ENCODE data around the gene KIAA1671.

Gene KIAA1671

DNA sequence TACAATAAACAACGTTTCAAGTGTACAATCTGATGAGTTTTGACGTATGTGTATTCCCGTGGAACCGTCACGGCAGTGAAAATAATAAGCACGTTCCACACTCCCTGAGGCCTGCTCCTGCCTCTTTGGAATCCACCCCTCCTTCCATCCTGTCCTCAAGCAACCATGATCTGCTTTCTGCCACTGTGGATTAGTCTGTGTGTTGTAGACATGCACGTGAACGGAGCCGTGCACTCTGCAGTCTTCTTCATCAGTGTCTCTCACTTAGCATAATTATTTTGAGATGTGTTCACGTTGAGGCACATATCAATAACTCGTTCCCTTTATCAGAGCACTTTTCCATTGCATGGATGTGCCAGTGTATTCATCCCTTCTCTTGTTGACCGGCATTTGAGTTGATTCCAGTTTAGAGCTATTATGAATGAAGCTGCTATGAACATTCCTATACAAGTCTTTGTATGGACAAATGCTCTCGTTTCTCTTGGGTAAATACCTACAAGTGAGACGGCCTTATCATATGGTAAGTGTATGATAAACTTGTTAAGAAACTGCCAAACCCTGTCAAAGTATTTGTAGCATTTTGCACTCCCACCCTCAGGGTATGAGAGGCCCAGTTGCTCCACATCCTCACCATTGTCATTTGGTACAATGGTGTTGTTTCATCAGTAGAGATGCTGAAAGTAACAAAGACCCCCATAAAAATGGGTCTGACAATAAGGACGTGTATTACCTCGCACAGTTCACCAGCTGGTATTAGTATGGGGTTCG, 144.3 kb downstream of the KIAA1671 start:
- no peak for DNase-seq

DNA sequence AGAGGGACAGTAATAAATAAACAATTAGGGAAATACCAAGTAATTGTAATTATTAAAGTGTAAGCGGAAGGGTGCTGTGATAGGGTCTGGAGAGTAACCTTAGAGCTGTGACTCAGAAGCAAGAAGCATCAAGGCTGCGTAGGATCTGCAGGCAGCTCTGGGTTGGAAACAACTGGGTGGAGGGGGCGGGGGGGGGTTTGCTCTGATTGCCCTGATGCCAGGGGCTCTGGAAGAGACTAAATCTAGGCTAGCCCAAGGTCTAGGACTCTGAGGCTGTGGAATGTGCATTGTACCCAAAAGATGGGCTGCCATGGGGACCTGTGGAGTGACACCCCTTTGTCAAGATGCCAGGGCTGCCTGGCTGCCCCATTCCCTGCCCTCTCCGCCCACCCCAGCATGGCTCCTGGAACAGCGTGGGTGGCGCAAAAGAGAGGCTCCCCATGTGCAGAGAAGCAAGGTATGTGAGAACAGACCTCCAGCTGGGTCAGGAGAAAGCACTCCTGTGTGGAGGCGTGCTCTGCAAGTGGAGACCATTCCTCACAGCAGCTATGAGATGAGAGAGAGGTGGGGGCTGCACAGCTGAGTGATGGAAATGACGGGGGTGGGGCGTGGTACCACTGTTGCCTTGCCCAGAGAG, 146.0 kb downstream of the KIAA1671 start:
- no peak for DNase-seq

DNA sequence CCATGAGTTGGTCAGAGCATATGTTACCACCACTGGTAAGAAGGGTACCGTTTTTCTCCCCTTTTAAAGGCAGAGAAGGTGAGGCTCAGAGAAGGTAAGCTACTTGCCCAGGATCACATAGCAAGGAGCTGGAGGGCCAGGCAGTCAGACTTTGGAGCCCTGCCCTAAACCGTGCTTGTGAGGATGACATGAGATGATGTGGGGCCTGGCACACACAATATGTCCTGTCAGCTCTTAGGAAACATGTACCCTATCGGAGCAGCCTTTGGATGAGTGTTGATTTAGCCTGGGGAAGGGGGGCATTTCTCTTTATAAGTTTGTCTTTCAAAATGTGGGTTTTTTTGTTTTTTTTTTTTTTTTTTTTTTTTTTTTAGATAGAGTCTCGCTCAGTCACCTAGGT, 146.7 kb downstream of the KIAA1671 start:
- no peak for DNase-seq

DNA sequence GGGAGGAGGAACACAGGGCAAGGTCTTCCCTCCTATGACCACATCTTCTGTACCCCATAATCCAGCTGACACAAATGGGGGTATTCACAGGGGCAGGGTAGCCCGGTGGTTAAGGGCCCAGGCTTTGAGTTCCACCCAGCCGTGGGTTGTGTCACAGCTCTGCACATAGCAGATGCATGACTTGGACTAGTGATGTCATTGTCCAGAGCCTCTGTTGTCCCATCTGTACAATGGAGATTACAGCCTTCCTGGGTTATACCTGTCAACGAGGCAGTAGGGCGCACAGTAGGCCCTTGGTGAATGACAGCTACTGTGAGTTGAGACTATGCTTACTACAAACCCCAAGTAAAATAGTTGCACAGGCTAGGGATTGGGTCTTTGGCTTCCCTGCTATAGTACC, 147.9 kb downstream of the KIAA1671 start:
- no peak for DNase-seq

DNA sequence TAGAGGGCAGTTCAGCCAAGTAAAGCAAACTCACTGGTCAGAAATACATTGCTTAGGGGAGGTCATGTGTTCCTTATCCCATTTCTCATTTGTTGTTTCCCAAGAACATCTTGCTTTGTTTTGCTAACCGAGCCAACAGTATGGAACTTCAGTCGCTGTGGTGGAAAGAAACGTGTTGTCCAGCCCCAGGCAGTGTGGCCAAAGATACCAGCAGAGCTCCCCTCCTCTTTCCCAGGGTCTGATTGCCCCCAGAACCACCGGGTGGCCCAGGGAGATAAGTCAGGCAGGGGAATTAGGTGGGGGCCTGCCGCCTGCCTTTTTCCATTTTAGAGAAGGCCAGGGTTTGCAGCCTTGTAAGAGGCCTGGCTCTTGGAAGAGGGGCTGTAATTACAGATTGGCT, 148.4 kb downstream of the KIAA1671 start:
- DNase-seq = no peak

DNA sequence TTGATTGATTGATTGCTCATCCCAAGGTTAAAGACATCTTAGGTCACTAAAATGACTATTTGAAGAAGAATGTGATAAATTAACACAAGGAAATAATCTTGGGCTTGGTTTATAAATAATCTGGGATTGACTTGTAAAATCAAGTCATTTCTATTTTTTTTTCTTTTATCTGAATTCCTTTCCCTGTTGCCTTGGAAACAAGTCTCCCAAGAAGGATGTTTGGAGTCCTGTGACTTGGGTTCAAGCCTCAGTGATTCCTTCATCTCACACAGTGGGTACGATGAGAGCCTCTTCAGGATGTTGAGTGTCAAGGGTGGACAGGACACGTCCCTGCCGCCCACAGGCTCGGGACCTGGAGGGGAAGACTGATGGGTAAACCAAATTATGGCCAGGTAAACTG, 149.0 kb downstream of the KIAA1671 start:
- DNase-seq = no peak

DNA sequence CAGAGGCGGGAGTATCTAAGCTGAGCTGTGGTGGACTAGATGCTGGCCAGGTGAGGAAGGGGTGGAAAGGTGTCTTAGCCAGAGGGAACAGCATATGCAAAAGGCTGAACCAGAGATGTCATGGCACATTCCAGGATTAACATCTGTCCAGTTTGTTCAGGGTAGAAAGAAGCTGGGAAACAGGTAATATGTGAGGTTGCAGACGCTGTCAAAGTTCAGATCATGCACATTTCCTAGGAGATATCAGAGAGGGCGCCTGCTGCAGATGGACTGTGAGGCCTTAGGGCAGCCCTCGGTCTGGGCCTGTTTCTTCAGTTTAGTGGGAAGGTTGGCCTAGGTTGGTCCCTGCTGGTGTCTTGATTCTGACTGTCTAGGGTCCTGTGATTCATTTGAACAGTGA, 149.5 kb downstream of the KIAA1671 start:
- no peak for DNase-seq

DNA sequence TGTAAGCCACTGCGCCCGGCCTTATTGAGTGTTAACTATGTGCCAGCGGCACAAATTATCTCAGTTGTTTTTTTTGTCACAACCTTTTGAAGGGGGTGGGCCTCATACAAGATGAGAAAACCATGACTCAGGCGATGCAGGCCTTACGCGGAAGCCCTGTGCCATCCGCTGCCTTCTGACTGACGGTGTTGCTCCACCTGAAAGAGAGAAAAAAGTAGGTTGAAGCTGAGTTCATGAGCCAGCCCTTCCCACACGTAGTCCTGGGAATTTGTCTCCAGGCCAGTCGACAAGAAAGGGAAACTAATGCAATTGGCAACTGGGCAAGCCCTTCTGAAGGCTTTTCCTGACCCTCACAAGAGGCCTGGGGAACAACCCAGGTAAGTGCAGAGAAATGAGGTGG, 150.2 kb downstream of the KIAA1671 start:
- no peak for DNase-seq

DNA sequence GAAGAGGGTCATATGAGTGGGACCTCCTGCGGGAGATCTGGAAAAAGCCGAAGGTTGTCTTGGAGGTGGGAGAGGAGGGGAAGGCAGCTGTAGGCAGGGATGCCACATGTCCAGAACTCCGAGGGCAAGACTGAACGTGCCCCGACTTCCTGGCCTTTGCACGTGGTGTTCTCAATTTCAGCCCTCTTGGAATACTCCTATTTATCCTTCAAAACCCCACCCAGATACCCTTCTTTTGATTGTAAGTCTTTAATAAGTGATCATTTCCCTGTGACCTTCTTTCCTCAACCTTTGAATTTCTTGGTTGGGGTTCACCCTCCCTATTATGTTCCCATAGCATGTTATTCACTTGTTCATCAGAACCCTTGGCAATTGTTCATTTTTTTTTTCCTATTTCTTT, 151.9 kb downstream of the KIAA1671 start:
- DNase-seq = no peak

DNA sequence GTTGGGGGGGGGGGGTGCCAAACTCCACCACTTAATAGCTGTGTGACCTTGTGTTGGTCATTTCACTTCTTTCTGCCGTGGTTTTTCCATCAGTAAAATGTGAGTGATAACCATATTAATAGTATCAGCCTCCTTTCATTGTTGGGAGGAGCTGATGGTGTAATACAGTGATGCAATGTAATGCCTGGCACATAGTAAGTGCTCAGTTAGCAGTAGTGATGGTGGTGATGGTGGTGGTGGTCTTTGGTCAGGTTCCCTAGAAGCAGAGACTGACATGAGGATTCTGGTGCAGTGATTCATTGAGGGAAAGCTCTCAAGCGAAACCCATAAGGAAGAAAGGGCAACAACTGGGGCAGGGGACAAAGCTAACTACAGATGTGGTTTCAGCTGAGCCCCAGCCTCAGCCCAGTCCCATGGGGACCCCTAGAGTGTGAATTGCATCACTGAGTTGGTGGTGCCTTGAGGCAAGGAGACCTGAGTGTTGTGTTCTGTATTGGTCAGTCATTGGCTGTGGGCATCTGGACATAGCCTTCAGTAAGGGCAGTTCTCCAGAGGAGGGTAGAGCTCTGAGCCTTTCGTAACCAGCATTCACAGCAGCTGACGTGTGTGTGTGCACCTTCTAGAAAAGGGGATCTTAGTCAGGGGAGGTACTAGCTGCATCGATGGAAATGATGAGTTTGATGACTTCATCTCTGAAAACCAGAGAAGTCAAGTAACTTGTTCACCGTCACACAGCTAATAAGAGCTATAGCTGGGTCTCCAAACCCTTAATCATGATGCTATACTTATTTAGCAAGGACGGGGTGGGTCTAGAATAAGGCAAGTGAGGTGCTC, 153.5 kb downstream of the KIAA1671 start:
- no peak for DNase-seq

DNA sequence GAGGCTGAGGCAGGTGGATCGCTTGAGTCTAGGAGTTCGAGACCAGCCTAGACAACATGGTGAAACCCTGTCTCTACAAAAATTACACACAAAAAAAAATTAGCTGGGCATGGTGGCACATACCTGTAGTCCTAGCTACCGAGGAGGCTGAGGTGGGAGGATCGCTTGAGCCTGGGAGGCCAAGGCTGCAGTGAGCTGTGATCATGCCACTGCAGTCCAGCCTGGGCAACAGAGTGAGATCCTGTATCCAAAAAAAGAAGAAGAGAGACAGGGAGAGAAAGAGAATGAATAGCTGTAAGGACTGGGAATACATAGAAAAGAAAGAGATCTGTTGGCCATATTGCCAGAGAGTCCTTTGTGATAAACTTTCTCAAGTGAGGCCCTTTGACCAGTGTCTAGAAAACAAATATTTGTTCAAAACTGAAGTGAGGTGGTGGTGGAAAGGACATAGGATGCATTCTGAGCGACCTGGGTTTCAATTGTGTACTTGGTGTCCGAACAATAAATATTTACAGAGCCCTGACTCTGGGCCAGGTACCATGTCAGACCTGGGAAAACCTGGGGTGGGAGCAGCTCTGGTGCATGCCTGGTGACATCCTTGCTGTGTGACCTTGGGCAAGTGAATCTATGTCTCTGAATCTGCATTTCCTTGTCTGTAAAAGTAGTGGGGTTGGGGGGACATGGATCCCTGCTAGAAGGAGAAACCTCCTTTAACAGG, 157.5 kb downstream of the KIAA1671 start:
- DNase-seq = no peak

DNA sequence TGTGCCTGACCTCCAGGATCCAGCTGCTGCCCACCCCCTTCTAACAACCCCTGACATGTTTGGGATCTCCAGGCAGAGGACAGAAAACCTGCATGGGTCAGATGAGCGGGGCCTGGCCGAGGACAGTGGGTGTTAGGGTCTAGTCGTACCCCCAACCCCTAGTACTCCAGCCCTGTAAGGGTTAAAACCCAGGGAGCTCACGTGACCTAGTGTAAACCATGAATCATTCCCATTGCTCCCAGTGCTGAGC, 158.0 kb downstream of the KIAA1671 start:
- no peak for DNase-seq

DNA sequence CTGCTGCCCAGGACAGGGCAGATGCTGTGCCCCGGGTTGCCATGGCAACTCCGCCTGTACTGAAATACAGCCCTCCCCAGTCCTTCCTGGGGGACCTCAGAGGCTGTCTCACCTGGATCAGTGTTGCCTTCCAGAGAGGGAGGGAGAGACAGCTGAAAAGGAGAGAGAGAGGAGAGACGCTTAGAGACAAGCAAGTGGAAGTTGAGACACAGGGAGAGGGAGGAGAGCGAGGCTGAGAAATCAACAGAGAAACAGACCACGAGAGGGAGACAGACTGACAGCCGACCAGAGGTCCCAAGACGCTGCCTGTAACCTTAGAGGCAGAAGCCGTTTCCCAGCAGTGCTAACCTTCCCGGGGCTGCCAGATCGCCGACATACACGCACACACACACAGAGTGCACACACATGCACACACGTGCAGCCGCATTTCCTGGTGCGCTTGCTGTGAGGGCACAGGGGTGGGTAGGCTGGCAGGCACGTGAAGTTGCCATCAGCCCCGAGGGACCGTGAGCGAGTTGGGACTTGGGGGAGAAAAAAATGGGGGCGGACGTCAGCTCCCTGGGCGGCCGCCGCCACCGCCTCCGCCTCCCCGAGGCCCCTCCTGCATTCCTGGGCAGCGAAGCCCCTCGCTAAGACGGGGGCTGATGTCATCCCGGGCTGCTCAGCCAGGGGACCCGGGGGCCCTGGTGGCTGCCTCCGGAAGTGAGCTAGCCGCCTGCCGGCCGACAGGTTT, 158.5 kb downstream of the KIAA1671 start:
- no peak for DNase-seq

DNA sequence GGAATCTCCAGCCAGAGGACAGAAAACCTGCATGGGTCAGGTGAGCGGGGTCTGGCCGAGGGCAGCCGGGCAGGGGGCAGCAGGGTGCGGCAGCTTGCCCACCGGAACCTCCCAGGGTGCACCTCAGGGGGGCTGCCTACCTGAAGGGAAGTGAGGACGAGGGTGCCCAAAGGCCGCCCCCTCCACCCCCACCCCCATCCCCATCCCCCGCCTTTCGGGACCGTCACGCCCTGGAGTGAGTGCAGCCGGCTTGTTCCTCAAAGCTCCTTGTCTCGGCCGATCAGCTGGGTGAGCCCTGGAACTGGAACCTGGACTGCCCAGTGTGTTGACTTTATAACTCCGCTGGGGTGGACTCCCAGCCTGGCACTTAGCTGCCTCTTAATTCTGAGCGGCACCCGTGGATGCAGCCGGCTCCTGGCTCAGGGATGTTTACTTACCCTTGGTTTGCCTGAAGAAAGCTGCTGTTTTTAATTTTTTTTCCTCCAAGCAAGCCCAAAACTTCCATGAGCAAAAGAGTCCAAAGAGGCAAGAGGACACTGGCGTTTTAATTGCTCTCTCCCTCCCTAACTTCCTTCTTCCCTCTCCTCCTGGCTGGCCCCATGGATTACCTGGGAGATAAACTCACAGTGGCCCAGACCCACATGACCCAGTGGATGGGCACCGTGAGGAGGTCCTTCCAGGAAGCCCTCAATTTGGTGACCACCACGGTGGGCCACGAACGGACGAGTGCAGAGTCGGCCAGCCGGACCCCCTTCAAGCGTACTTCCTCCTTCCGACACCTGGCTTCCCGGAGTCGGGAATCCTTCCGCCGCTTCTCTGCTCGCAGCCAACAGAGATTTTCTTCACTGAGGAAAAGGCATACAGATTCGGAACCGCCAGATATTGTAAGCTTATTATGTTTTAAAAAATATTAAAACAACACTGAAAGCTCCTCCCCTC, 159.3 kb downstream of the KIAA1671 start:
- DNase-seq = no peak

DNA sequence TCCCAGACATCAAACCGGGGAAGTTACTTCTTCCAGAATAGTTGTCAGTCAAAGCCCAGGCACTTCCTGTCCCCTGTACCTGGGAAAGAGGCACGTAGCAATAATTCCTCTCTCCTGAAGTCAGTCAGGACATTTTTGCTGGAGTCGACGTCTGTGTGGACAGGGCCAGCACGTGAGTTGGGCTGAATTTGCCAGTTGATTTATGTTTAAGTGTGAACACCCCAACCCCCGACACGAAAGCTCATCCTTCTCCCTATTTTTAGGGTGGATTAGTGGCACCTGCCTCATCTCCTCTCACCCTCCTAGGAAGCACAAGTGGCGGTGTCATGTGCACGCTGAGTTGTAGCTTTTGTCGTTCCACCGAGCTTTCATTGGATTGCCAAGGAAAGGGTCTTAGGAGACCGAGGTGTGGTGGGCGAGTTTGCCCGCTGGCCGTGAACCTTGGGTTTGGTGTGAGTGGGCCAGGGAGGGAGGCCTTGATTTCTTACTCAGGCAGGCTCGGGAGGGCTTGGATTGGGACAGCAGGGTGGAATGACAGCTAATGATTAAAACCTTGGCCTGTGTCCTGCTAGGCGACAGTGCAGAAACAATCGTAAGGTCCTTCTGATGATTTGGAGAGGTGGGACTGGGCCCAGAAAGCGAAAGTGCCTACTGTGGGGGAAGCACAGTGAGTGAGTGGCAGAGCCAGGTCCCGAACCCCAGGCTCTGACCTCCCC, 160.2 kb downstream of the KIAA1671 start:
- no peak for DNase-seq

DNA sequence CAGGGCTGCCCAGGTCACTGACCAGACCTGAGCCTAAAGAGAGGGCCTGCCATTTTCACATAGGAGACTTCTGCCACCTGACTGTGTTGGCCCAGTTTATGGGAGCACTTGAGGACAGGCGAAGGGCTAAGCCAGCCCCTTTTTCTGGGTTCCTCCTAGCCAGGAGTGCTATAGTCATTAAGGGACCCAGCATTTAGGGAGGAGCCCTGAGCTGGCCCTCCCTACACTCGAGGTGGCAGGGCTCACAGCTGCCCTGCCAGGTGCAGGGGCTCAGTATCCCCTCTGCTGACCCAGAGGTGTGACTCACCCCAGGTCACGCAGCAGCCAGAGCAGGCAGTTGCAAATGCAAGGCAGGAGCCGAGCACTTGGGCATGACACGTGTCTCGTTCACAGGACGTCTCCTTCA, 160.8 kb downstream of the KIAA1671 start:
- no peak for DNase-seq

DNA sequence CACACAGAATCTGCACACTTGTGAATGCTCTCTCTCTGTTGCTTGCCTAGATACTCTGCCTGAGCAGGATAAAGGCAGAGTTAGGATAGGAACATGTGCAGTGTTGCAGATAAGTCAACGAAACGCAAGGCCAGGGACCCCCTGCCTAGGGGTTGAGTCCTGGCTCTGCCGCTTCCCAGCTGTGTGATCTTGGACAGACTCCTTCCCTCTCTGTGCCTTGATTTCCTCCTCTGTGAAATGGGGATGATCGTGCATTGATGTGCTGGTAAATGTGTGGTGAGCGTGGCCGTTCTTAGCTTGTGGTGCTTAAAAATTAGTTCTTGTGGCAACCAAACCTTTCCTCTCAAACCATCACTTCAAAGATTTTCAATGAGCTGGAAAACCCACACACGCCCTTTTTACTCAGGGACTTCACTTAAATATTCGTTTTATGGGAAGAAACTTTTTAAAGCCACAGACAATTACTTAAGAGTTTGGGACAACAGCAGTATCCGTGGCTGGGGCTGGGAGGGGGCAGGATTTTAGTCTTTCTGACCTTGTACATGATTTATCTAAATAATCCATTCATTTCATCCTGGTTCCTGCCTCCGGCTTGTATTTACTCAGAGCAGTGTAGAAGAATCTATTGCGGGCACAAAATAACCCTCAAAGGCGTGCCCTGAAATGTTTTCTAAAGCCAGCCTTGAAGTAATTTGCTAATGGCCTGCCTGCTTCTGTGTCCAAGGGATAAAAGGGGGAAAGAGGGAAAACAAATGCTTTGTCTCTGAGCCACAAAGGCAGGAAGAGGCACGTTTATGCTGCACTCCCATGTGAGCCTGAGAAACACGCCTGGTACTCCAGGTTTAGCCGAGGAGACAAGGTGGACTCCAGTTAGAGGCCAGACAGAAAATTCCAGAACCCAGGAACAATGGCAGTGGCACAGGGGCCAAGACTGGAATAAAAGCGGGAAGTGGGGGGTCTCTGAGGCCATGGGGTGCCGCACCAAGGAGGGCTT, 162.2 kb downstream of the KIAA1671 start:
- no peak for DNase-seq

DNA sequence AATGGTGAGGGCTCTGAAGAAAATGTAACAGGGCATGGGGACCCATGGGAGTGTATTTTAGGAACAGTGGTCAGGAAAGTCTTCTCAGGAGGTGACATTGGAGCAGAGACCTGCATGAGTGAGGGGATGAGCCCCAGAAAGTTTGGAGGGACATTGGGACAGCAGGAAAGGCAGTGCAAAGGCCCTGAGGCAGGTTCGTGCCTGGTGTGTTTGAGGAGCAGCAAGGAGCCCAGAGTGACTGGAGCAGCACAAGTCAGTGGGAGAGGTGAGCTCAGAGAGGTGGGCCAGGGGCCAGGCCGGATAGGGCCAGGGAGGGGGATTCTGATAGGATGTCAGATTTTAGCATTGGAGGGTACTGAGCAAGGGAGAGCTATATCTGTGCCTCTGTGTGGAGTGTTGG, 167.1 kb downstream of the KIAA1671 start:
- DNase-seq = no peak

DNA sequence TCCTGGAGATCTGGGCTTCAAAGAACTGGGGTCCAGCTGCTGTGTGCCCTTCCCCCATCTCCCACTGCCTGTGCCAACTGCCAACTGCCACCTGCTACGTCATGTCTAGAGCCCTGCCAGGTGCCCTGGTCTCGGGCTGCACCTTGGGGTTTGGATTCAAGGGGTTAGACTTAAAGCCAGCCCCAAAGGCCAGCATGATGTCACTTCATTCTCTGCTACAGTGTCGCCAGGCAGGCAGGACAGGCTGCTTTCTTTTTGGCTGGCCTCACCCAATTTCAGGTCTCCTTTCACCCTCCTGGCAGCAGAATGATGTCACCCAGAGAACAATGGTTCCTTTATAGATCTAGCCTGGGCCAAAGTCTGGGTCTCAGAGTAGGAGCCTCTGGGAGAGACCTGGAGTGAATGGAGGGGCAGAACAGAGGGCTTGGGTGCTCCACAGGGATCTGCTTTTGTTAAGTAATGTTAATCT, 167.6 kb downstream of the KIAA1671 start:
- no peak for DNase-seq
